NCI-H2029 (cell line): ENCODE results near the gene DOCK6.
"Not testable (repeated sequence)": the region's sequence is repeated elsewhere in the genome, so short reads cannot be mapped to it uniquely, and the experiment has no call there.

ENCODE experiments used
- DNase-seq: peaks from one replicate; lab custom pipeline; 2025; lab: John Stamatoyannopoulos, UW

The DOCK6 gene

GRCh38 chr19:11196406-11197287 is 65.7 kb downstream of the DOCK6 start:
- DNase-seq: no peak

GRCh38 chr19:11195681-11196080 is 66.6 kb downstream of the DOCK6 start:
- DNase-seq: no peak

- no peak for DNase-seq
Measured at GRCh38 chr19:11194656-11195558, 67.4 kb downstream of the DOCK6 start.

DNA sequence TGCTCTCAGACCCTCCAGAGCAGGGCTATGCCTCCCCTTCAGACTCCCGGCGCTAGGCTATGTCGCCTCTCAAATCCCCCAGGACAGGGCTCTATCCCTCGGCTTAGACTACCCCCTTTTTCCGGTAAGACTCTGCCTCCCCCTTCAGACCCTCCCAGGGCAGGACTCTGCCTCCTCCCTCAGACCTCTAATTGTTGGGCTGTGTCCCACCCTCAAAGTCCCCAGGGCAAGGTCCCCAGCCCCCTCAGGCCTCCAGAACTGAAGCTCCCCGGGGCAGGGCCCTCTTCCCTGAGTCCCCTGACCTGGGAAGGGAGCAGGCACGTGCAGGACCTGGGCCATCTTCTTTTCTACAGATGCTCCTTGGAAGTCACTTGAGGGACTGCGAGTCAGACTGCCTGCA is 68.2 kb downstream of the DOCK6 start:
- DNase-seq: no peak

DNA sequence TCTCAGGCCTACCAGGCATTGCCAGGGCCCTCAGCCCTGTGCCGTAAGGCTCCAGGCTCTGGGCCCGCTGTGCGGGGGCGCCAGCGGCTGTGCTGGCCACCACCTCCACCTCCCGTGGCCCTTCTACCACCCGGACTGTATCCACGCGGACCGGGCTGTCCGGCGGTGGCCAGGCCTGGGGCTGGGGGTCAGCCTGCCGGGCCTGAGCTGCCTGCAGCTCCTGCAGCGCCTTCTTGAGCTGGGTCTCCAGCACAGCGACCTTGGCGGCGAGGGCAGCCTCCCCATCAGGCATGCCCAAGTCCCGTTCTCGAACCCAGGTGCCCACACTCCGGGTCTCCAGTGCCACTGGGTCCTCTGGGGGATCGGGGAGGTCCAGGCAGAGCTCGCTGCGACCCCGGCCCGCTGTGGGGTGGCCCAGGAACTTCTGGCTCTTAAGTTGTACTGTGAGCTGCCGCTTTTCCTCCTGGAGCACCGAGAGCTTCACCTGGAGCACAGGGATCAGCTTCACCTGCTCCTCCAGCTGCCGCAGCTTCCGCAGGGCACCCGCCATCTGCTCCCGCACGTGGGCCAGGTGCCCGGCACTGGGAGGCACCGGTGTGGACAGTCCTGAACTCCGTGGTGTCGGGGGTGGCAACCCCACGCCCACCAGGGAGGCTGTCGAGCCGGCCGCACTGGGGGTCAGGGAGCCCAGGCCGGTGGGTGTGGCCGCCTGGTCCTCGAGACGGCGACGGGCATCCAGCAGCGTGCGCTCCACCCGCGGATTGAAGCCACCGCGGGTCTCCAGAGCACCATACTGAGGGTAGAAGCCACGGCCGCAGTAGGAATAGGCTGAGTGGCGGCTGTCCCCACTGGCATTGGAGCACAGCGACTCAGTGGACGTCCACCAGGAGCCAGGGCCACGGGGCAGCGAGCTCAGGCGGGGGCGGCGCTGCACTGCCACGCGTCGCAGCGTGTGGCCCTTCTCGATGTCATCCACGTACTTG is 69.1 kb downstream of the DOCK6 start:
- DNase-seq: no peak

DNA sequence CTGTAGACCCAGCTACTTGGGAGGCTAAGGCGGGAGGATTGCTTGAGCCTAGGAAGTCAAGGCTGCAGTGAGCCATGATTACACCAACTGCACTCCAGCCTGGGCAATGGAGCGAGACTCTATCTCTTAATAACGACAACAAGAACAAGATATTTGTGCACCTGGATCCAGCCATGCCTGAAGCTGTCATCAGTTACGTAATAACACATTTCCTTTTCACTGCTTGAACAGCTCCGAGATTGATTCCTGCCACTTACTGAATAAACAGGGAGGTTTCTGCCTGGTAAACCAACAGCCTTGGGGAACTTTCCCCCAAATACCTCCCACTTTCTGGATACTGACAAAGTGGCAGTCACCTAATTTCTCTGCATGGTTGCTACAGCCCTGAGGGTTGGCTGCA is 70.4 kb downstream of the DOCK6 start:
- DNase-seq: no peak

GRCh38 chr19:11191273-11191755 is 71.0 kb downstream of the DOCK6 start:
- DNase-seq: no peak

- no peak for DNase-seq
Measured at GRCh38 chr19:11190501-11190900, 71.8 kb downstream of the DOCK6 start.

GRCh38 chr19:11187441-11187840 is 74.9 kb downstream of the DOCK6 start:
- no peak for DNase-seq

DNA sequence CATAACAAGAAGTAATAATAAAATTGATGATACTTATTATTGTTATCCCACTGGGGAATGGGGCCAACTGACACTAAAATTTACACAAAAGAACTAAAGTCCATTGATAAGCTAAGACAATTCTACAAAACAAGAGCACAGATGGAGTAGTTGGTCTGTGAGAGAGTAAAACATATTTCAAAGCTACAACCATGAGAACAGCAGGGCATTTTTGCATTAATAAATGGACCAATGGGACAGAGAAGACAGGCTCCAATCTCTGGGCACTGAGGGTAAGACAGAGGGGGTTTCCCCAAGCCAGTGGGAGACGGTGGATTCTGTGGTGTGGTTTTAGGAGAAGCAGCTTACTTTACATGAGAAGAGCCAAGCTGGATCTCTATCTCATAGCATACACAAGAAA is 79.3 kb downstream of the DOCK6 start:
- DNase-seq: no peak

DNA sequence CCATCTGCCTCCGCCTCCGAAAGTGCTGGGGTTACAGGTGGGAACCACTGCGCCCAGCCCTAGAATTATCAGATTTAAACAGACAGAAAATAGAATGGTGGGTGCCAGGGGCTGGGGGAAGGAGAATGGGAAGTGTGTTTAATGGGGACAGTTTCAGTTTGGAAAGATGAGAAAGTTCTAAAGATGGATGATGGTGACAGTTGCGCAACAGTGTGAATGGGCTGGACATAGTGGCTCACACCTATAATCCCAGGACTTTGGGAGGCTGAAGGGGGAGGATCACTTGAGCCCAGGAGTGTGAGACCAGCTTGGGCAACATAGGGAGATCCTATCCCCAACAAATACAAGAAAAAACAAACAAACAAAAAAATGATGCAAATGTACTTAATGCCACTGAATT is 80.8 kb downstream of the DOCK6 start:
- no peak for DNase-seq

DNA sequence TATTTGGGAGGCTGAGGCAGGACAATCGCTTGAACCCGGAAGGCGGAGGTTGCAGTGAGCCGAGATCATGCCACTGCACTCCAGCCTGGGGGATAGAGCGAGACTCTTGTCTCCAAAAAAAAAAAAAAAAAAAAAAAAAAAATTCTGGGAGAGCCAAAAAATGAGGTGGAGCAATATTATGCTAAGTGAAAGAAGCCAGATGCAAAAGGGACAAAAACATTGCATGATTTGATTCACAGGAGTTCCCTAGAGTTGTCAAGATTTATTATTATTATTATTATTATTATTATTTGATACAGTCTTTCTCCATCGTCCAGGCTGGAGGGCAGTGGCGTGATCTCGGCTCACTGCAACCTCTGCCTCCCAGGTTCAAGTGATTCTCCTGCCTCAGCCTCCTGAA is 81.3 kb downstream of the DOCK6 start:
- not testable (repeated sequence) for DNase-seq

GRCh38 chr19:11180346-11180745 is 82.0 kb downstream of the DOCK6 start:
- no peak for DNase-seq

GRCh38 chr19:11179716-11180297 is 82.5 kb downstream of the DOCK6 start:
- no peak for DNase-seq

- DNase-seq: not testable (repeated sequence)
Measured at GRCh38 chr19:11179145-11179465, 83.2 kb downstream of the DOCK6 start.

DNA sequence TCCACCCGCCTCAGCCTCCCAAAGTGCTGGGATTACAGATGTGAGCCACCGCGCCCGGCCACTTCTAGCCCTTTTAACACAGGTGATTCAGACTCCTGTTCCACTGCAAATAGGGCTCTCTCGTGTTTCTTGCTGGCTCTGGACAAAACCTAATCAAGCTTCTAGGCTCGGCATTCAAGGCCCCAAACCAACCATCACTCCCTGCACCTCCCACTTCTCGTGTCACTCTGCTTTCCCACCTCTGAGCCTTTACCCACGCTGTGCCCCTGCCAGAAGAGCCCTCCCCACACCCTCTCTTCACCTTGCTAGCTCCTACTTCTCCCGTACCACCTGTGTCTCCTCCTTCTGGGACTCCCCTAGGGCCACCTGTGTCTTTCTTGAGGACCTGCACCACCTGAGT is 84.7 kb downstream of the DOCK6 start:
- no peak for DNase-seq

DNA sequence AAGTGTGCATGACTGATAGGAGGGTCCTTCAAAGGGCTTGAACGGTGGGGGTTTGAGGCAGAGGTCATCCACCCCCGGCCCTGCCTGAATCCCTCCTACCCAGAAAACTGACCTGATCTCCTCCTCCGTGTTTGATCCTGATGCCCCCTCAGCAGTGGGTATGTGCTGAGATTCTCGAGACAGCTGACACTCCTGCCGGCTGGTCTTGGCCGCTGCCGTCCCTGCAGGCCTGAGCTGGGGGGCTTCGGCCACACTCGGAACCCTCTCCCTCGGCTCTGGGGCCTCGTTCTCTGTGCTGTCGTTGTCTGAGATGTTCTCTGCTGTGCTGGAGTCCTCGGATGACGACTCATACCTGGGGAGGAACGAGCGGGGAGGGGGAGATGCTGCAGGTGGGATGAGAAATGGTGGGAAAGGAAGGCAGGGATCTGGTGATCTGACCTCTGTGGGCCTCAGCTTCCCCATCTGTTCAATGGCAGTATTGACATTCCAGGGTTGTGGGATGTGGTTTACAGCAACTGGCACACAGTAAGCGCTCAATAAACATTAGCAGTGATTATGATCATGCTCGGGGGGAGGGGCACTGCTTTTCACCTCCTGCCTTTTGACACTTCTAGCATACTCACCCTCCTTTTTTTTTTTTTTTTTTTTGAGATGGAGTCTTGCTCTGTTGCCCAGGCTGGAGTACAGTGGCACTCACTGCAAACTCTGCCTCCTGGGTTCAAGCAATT is 85.7 kb downstream of the DOCK6 start:
- no peak for DNase-seq

DNA sequence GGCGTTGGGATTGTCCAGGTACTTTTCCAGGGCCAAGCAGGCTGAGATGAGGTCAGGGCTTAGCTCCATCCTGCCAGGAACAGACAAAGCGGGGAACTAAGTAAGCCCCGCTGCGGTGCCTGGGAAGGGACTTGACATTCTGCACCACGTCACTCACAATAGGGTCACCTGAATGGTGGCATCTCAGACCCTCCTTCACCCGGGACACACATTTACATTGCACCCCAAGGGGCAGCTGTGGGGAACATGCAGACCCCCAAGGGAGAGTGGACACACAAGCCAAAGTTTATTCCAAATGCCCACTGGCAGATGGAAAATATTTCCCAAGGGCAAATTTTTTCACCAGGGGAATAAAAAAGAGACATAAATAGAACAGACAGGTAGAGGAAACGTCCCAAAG is 86.4 kb downstream of the DOCK6 start:
- no peak for DNase-seq

DNA sequence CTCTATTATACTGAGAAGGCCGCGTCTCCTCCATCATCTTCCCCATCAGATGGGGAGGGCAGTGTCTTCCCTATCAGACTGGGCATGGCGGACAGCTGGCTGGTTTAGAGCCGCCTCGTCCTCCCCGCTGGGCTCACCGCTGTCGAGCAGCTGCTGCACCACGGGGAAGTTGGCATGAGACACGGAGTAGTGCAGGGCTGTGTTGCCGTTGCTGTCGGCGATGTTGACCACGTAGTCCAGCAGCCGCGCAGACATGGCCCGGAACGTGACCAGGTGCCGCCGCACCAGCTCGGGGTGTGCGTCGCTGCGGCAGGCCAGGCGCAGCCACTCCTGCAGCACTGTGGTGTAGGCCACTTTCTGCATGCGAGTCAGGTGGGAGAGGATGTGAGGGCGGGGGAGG is 88.0 kb downstream of the DOCK6 start:
- DNase-seq: no peak

- no peak for DNase-seq
Measured at GRCh38 chr19:11173516-11174155, 88.7 kb downstream of the DOCK6 start.
